Stimulated activated naive CD8-positive, alpha-beta T cell treated with anti-CD3 and anti-CD28 coated beads, Interleukin-15, amount 100 ng/mL, for 72 hours (primary cell): ENCODE results near the gene ADGRB3.
"Not testable (repeated sequence)": the region's sequence is repeated elsewhere in the genome, so short reads cannot be mapped to it uniquely, and the experiment has no call there.

Experiments used
- ATAC-seq: fragments of 150-1000 bp; cut with Tn5 transposase; 2 replicates; pipeline ENCODE4 v1.10.0; 2021; ENCODE audit warnings: mild to moderate bottlenecking, moderate library complexity
- DNase-seq, 2 donors: peaks; one replicate each; pipeline ENCODE4 v3.0.0; 2021 to 2022
- H3K27ac Mint-ChIP-seq, 2 donors: one replicate each; pipeline ENCODE4 v1.8.0; 2022; ENCODE audit warnings: mild to moderate bottlenecking in 2 of 2, mixed read lengths in 2 of 2, moderate library complexity in 2 of 2
- H3K27me3 Mint-ChIP-seq: one replicate; pipeline ENCODE4 v1.8.0; 2022; ENCODE audit warnings: mixed read lengths
- H3K4me1 Mint-ChIP-seq: one replicate; pipeline ENCODE4 v1.8.0; 2022; ENCODE audit warnings: mild to moderate bottlenecking, mixed read lengths
- H3K4me3 Mint-ChIP-seq, 2 donors: one replicate each; pipeline ENCODE4 v1.8.0; 2022; ENCODE audit warnings: mild to moderate bottlenecking in 2 of 2, mixed read lengths in 2 of 2, moderate library complexity in 1 of 2
- H3K9me3 Mint-ChIP-seq, 2 donors: one replicate each; pipeline ENCODE4 v1.8.0; 2022; ENCODE audit warnings: mixed read lengths in 2 of 2

Gene ADGRB3

DNA sequence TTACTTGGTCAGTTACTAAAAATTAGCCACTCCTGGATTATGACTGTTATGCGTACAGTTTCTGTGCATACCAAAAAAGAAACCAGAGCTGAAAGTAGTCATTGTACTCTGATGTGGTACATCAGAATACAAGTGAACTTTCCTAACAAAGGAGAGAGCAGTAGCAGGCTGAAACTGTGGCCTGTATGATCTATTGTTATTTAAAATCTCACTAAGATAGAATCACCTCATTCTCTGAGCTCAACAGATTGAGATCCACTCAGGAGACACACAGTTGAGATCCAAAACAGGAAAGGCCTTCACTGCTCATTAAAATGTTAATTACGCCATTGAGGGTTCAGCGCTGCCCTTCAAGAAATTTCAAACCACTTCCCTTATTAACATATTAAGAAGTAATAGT is 585.3 kb downstream of the ADGRB3 start:
- DNase-seq (no peak), ATAC-seq (no peak)
- Mint-ChIP-seq H3K27me3 (no peaks in the 10 kb centered on the region), H3K4me1 (no peaks in the 10 kb centered on the region), H3K4me3 (no peak overlapping the region), H3K27ac (no peak overlapping the region), H3K9me3 (no peaks in the 10 kb centered on the region)

DNA sequence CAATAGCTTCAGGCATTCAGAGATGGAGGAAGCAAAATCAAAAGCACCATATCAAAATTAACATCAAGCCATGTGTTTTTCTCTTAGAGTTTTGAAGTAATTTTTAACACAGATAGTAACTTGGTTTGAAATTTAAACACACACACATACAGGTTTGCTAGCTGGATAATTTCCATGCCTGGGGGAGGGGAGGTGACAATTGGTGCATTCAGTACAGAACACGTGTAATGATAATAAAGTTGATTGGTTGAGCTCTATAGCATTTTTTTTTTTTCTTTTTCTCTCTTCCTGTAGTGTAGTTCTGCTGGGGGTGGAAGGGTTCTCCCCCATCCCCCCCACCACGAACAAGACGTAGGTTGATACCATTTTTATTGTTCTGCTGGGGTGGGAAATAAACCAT is 596.9 kb downstream of the ADGRB3 start:
- peaks cover 3 to 14% of the 10 kb centered on the region in 2 donors for H3K9me3 Mint-ChIP-seq

DNA sequence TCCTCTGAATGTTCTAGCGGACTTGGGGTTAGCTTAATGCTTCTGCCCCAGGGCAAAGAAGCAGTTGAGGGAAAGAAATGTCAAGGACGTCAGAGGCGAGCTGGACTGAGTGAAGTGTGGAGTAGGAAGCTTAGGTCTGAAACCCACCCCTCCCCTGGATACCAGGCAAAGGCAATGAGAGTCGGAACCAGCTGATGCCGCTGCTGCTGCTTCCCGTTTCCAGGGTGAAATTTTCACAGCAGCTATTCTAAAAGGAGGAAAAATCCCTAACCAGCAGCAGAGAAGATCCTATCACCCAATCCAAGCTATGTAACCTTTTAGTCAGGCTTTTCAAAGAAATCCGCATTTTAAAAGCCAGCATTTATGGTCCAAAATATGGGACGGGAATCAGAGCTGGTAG is 597.4 kb downstream of the ADGRB3 start:
- H3K4me1 Mint-ChIP-seq: no peaks in the 10 kb centered on the region
- H3K9me3 Mint-ChIP-seq: peaks cover 0 to 14% of the 10 kb centered on the region in 2 donors
- no peak overlapping the region for H3K4me3 Mint-ChIP-seq
- H3K27me3 Mint-ChIP-seq: peaks cover 14% of the 10 kb centered on the region
- no peak for DNase-seq
- H3K27ac Mint-ChIP-seq: no peak overlapping the region
- ATAC-seq: no peak

More for the DNA sequence above, 596.9 kb downstream of the ADGRB3 start:
- ATAC-seq (no peak), DNase-seq (no peak)
- H3K27me3 Mint-ChIP-seq: peaks cover 14% of the 10 kb centered on the region
- no peak overlapping the region for H3K4me3 Mint-ChIP-seq
- H3K27ac Mint-ChIP-seq: no peak overlapping the region
- H3K4me1 Mint-ChIP-seq: no peaks in the 10 kb centered on the region

DNA sequence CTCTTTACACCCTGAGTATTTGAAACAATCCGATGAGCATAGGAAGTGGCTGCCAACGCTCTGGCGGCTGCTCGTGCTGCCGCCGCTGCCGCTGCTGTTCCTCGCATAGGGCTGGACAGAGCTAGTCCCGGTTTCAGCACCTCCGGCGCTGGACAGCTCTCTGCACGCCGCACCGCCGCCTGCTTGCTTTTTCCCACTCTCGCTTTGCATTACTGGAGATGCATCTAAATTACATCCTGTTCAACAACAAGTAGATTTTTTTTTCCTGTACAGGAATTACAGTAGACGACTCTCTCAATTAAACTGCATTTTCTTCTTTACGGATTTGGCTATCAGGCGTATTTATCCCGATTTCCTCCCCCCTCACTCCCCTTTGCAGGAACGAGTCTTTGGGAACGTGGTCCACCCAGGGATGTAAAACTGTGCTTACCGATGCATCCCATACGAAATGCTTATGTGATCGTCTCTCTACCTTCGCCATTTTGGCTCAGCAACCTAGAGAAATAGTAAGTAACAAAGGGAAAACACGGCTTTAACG is 597.9 kb downstream of the ADGRB3 start:
- no peak overlapping the region for H3K27ac Mint-ChIP-seq
- peak; percentile 63 for ATAC-seq
- H3K4me1 Mint-ChIP-seq: no peaks in the 10 kb centered on the region
- peak; percentile 25 to 28 for DNase-seq
- H3K9me3 Mint-ChIP-seq: peaks cover 0 to 14% of the 10 kb centered on the region in 2 donors
- peaks cover 14% of the 10 kb centered on the region for H3K27me3 Mint-ChIP-seq
- no peak overlapping the region for H3K4me3 Mint-ChIP-seq

DNA sequence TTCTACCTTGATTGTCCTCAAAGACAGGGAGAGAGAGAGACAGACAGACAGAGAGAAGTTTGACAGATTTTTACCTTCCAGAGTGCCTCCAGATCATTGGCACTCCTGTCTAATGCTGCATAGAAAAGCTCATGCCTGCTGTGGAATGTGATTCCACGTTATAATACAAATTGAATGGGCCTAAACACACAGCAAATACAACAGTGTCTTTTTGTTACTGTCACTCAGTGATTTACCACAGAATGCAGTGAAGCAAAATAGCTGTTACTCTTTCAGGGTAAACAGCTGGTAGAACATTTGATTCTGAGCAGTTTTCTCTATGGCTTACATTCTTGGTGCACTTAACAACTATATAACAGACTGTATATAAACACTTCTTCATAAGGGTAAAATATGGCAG is 603.0 kb downstream of the ADGRB3 start:
- peaks cover 4% of the 10 kb centered on the region for H3K27me3 Mint-ChIP-seq
- no peak overlapping the region for H3K4me3 Mint-ChIP-seq
- DNase-seq (no peak), ATAC-seq (no peak)
- no peak overlapping the region for H3K27ac Mint-ChIP-seq
- H3K4me1 Mint-ChIP-seq: no peaks in the 10 kb centered on the region
- peaks cover 0 to 4% of the 10 kb centered on the region in 2 donors for H3K9me3 Mint-ChIP-seq

DNA sequence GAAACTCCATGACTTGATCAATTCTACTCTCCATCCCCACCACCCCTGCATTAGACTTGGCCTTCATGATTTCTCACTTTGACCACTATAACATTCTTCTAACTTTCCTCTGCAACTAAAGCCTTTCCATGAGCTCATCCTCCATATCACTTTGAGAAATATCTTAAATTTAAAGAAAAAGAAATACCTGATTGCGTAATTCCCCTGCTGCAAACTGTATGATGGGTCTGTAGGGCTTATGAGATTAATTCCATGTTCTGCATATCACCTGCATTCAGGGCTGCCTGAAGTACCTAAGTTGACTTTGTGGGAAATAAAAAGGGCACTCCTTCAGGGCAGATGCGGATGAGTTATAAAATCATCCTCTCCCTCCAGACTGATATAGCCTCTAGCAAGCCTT is 611.9 kb downstream of the ADGRB3 start:
- no peak for ATAC-seq
- H3K4me3 Mint-ChIP-seq: no peak overlapping the region
- H3K9me3 Mint-ChIP-seq: no peaks in the 10 kb centered on the region
- no peaks in the 10 kb centered on the region for H3K27me3 Mint-ChIP-seq
- no peak for DNase-seq
- H3K4me1 Mint-ChIP-seq: no peaks in the 10 kb centered on the region
- no peak overlapping the region for H3K27ac Mint-ChIP-seq

DNA sequence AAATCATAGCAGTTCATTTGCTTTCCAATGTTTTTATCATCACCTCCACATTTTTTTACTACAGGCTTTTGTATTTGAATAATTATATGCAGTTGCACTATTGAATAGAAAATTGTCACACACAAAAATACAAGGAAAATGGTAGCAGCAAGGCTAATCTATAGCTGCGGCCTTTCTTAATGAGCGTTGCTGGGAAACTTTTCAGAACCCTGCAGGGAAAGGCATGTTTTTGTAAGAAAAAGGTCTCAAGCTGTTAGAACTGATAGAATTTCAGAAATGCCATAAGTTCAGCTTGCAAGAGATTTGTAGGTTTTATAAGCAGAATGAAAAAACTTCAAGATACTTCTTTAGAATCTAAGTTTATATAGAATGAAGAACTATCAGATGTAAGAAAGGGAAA is 625.9 kb downstream of the ADGRB3 start:
- Mint-ChIP-seq H3K27ac (no peak overlapping the region), H3K9me3 (peaks cover 0 to 10% of the 10 kb centered on the region in 2 donors), H3K4me1 (no peaks in the 10 kb centered on the region), H3K4me3 (no peak overlapping the region), H3K27me3 (no peaks in the 10 kb centered on the region)
- ATAC-seq (no peak), DNase-seq (no peak)

DNA sequence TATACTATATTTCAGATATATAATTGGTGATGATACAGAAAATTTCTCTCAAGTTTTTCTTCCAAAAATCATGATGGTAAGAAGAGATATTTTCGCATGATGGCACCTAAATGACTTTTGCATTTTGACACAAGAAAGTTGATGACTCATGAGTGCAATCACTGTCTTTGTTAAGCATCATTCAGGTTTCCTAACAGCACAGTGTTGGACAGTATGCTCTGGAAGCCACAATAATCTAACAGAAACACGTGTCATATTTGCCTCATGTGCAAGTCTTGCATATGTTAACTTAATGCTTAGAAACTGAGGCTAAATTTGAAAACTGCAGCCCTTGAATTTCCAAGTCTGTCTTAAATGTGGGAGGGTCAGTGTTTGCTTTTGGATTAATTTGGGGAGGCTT is 628.2 kb downstream of the ADGRB3 start:
- no peak for ATAC-seq
- Mint-ChIP-seq H3K9me3 (peaks cover 0 to under 1% of the 10 kb centered on the region in 2 donors), H3K27me3 (no peaks in the 10 kb centered on the region), H3K27ac (peak overlapping the region in 1 of 2 donors; percentile 72), H3K4me1 (no peaks in the 10 kb centered on the region), H3K4me3 (no peak overlapping the region)
- no peak for DNase-seq

DNA sequence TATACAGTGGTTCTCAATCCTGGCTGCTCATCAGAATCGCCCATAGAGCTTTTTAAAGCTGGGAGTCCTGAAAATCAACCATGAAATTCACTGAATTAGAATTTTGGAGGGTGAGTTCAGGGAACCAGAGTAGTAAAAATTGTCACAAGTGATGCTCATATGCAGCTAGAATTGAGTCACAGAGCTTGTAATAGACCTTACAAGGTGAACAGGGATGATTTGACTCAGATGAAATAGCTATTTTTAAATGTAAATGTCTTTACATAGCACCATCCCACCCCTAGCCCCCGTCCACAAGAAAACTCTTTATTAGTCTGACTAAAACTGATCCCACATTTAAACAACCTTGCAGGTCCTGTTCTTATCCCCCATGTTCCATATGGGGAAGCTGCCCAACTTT is 630.0 kb downstream of the ADGRB3 start:
- Mint-ChIP-seq H3K27ac (no peak overlapping the region), H3K4me1 (no peaks in the 10 kb centered on the region), H3K4me3 (no peak overlapping the region), H3K9me3 (no peaks in the 10 kb centered on the region), H3K27me3 (no peaks in the 10 kb centered on the region)
- ATAC-seq (no peak), DNase-seq (no peak)

DNA sequence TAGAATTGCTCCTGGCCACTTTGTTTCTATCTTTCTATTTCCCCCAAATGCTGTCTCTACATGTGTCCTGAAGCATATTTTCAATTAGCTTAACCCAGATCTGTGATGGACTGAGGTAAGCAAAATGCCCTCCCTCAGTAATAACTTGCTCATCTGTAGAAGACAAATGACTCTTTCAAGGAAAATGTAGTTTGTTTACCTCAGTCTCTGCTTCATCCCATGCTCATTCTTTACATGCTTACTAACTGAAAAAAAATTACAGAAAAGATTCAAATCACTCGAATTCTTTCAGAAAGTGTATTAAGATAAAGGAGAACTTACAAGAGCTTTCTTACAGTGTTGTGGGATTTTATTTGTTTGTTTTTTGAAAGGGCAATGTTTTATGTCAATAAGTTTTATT is 630.6 kb downstream of the ADGRB3 start:
- no peak overlapping the region for H3K4me3 Mint-ChIP-seq

DNA sequence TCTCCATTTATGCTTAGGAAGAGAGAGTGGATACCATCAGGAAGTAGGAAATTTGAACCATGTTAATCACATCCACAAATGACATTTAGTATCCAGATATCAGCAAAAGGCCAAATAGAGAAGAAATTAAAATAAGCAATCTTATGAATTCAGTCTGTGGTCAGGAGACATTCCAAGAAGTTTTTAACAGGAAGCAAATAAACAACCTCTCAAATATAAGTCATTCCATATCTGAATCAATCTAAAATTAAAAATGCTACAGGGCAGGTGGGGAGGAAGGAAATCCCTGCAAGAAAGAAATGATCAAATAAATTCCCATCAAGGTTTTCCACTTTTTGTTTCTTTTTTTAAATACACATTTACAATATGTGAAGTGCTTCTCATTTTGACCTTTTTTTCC is 641.1 kb downstream of the ADGRB3 start:
- Mint-ChIP-seq H3K4me1 (no peaks in the 10 kb centered on the region), H3K9me3 (peaks cover 0 to 8% of the 10 kb centered on the region in 2 donors), H3K27me3 (no peaks in the 10 kb centered on the region), H3K27ac (no peak overlapping the region), H3K4me3 (no peak overlapping the region)
- DNase-seq (no peak), ATAC-seq (no peak)

More for the DNA sequence above, 630.6 kb downstream of the ADGRB3 start:
- Mint-ChIP-seq H3K27me3 (no peaks in the 10 kb centered on the region), H3K4me1 (no peaks in the 10 kb centered on the region), H3K27ac (peak overlapping the region in 1 of 2 donors; percentile 33), H3K9me3 (no peaks in the 10 kb centered on the region)
- DNase-seq (no peak), ATAC-seq (no peak)

DNA sequence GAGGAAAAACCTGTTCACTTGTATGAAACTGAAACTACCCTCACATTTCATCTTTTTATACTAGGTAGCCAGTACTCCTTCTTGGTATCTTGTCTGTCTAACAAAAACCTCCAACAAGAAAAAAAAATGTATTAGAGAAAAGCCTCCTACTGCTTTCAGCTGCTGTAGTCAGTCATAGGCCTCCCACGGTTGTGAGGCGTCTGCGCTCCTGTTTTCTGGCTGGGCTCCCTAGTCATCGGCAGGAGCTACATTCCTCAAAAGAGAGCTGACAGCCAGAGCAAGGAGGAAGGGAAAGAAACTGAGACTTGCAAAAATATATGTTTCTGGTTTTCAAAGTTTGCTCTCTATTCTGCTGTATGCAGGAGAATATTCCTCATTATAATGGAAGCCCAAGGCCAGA is 644.7 kb downstream of the ADGRB3 start:
- no peaks in the 10 kb centered on the region for H3K27me3 Mint-ChIP-seq
- H3K9me3 Mint-ChIP-seq: no peaks in the 10 kb centered on the region
- H3K4me3 Mint-ChIP-seq: no peak overlapping the region
- no peak overlapping the region for H3K27ac Mint-ChIP-seq
- no peak for DNase-seq
- ATAC-seq: no peak
- no peaks in the 10 kb centered on the region for H3K4me1 Mint-ChIP-seq

DNA sequence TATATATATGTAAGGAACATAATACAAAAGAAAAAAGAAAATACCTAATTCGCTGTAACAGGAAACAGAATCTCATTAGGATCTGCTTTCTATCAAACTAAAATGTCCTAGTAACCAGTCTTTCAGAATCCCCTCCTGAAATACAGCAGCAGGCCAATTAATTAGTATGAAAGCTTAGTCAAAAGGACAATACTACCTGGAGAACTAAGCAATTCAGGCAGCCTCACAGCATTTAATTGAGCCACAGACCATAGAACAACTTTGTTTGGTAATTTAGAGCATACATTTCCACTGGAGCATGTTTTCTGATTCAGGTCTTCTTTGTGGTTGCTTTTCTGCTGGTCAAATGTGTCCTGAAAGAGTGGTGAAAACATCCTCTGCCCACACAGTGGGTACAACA is 645.8 kb downstream of the ADGRB3 start:
- Mint-ChIP-seq H3K4me3 (no peak overlapping the region), H3K27ac (no peak overlapping the region), H3K9me3 (peaks cover 0 to 6% of the 10 kb centered on the region in 2 donors), H3K27me3 (no peaks in the 10 kb centered on the region), H3K4me1 (no peaks in the 10 kb centered on the region)
- no peak for ATAC-seq
- no peak for DNase-seq

DNA sequence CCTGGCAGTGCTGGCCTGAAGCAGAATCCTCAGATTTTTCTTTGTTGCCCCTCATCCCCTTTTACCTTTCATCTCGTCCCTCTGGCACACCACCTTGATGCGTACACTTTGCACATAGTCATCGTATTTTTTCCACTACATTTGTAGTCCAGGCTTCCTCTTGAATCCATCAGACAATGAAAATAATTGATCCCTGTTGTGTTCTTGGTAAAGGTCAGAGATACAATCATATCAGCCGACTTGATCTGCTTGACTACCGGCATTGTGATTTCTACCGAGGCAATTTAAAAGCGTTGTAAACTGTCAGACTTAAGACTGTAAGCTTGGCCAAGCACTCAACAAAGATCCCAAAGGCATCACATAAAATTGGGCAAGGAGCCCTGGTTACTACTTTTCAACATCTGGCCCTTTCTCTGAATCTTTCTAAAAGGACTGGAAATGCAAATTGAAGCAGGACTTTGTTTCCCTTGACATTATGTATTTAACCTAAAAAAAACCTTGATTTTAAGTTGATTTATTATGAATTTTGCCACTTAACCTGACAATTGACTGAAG is 649.2 kb downstream of the ADGRB3 start:
- DNase-seq (no peak), ATAC-seq (no peak)
- H3K27me3 Mint-ChIP-seq: no peaks in the 10 kb centered on the region
- H3K4me1 Mint-ChIP-seq: no peaks in the 10 kb centered on the region
- no peak overlapping the region for H3K4me3 Mint-ChIP-seq
- peaks cover 0 to 8% of the 10 kb centered on the region in 2 donors for H3K9me3 Mint-ChIP-seq
- no peak overlapping the region for H3K27ac Mint-ChIP-seq

DNA sequence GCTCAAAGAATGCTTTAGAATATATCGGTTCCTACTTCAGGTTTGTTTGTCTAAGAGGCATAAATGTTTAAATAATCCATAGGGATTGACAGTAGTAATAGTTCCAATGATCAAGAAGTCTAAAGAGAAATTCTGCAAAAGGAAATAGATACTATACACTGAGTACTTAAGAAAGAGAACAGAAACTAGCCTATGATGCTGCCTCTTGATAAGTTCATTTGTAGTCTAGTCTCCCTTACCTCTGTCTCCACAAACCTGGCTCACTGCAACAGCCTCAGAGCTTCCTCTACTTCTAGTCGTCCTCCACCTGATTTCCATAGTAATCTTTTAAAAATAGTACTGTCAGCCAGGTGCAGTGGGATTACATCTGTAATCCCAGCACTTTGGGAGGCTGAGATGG is 650.0 kb downstream of the ADGRB3 start:
- H3K9me3 Mint-ChIP-seq: peaks cover 0 to 10% of the 10 kb centered on the region in 2 donors
- no peak overlapping the region for H3K27ac Mint-ChIP-seq
- H3K4me3 Mint-ChIP-seq: no peak overlapping the region
- no peak for DNase-seq
- H3K4me1 Mint-ChIP-seq: no peaks in the 10 kb centered on the region
- H3K27me3 Mint-ChIP-seq: no peaks in the 10 kb centered on the region
- no peak for ATAC-seq

DNA sequence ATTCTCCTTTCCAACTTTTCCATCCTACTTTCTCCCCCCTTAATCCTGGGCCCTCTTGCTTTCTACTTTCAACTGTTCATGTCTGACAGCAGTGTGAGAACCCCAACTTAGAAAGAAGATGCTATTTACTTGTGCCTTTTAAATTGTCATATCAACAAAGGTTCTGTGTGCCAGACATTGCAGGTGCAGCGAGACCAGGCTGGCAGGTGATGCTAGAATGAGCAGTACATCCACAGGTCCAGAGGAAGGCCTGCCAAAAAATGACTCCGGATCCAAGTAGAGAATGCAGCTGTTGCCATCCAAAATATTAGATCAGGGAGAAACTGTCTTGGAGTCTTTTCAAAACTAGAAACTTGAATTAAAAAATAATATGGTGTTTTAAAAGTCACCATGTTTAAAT is 651.2 kb downstream of the ADGRB3 start:
- peaks cover 0 to 14% of the 10 kb centered on the region in 2 donors for H3K9me3 Mint-ChIP-seq
- no peak overlapping the region for H3K27ac Mint-ChIP-seq
- H3K4me3 Mint-ChIP-seq: no peak overlapping the region
- no peak for ATAC-seq
- no peaks in the 10 kb centered on the region for H3K4me1 Mint-ChIP-seq
- no peak for DNase-seq
- no peaks in the 10 kb centered on the region for H3K27me3 Mint-ChIP-seq

DNA sequence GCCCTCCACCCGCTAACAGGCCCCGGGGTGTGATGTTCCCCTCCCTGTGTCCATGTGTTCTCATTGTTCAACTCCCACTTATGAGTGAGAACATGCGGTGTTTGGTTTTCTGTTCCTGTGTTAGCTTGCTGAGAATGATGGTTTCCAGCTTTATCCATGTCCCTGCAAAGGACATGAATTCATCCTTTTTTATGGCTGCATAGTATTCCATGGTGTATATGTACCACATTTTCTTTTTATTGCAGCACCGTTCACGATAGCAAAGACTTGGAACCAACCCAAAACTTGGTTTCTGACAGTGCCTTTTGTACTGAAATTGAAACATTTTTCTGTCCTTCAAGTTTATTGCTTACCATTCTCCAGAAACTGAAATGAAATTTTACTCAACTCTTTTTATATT is 653.1 kb downstream of the ADGRB3 start:
- not testable (repeated sequence) for H3K4me1 Mint-ChIP-seq, H3K27me3 Mint-ChIP-seq, H3K27ac Mint-ChIP-seq, DNase-seq, ATAC-seq, H3K4me3 Mint-ChIP-seq
- peaks cover 0 to 14% of the 10 kb centered on the region in 2 donors for H3K9me3 Mint-ChIP-seq
